HEK293 (cell line): ENCODE results near the gene OR1M1.

Experiments used
- CTCF ChIA-PET: fragments of 350-600 bp; formaldehyde crosslinking; extraction: SDS; loops from one replicate; lab custom pipeline; 2021; ENCODE audit warnings: antibody characterized with exemption; lab: Yijun Ruan, JAX
- POLR2A ChIA-PET: fragments of 300-600 bp; formaldehyde crosslinking; extraction: SDS; loops from one replicate; lab custom pipeline; 2020; ENCODE audit warnings: antibody characterized with exemption, inconsistent platforms; lab: Yijun Ruan, JAX
- H3K27ac ChIP-seq: fragments of 200-500 bp; sonication (Bioruptor generic); 2 replicates; pipeline ENCODE4 v1.5.1; 2014; ENCODE audit warnings: low read depth, low read length, control low read depth, inconsistent platforms; ENCODE audit errors: extremely low read depth
- H3K36me3 ChIP-seq, 2 experiments: fragments of 200-500 bp in 1 of 2; sonication (Bioruptor generic) in 1 of 2; 1 replicate in 1 of 2; 2 replicates in 1 of 2; pipeline ENCODE4 v1.5.1; 2014 to 2017; ENCODE audit warnings: inconsistent platforms in 2 of 2, low read length in 2 of 2; ENCODE audit not compliant: control insufficient read depth in 2 of 2, insufficient read depth in 1 of 2
- H3K4me1 ChIP-seq: fragments of 200-500 bp; sonication (Bioruptor generic); 2 replicates; pipeline ENCODE4 v1.5.1; 2014; ENCODE audit warnings: mild to moderate bottlenecking, low read length, inconsistent platforms; ENCODE audit not compliant: control insufficient read depth, insufficient read depth
- H3K4me3 ChIP-seq: 2 replicates; pipeline ENCODE4 v1.5.1; 2011; ENCODE audit warnings: low read depth, mild to moderate bottlenecking, control low read depth, low read length, moderate library complexity
- H3K9me3 ChIP-seq: fragments of 200-500 bp; sonication (Bioruptor generic); 2 replicates; pipeline ENCODE4 v1.5.1; 2014; ENCODE audit warnings: low read depth, low read length, inconsistent platforms; ENCODE audit not compliant: control insufficient read depth, insufficient read depth
- OSR2 ChIP-seq: fragments of 450-650 bp; formaldehyde crosslinking; IDR thresholded peaks from 2 replicates; pipeline ENCODE4 v1.5.1; 2016; ENCODE audit warnings: missing biosample characterization, missing genetic modification characterization
- SALL2 ChIP-seq: fragments of 450-650 bp; formaldehyde crosslinking; IDR thresholded peaks from 2 replicates; pipeline ENCODE4 v1.5.0; 2017; ENCODE audit warnings: missing biosample characterization, mild to moderate bottlenecking, missing genetic modification characterization, borderline replicate concordance
- ZBTB17 ChIP-seq: fragments of 450-650 bp; formaldehyde crosslinking; IDR thresholded peaks from 2 replicates; pipeline ENCODE4 v1.5.1; 2016; ENCODE audit warnings: missing biosample characterization, missing genetic modification characterization
- ZNF211 ChIP-seq: fragments of 450-650 bp; formaldehyde crosslinking; IDR thresholded peaks from 2 replicates; pipeline ENCODE4 v1.5.1; 2016; ENCODE audit warnings: low read depth, missing biosample characterization, missing genetic modification characterization
- ZNF214 ChIP-seq: fragments of 450-650 bp; formaldehyde crosslinking; IDR thresholded peaks from 2 replicates; pipeline ENCODE4 v1.5.1; 2017; ENCODE audit warnings: missing biosample characterization, mild to moderate bottlenecking, missing genetic modification characterization, borderline replicate concordance
- ZNF248 ChIP-seq: fragments of 450-650 bp; formaldehyde crosslinking; IDR thresholded peaks from 2 replicates; pipeline ENCODE4 v1.5.1; 2017; ENCODE audit warnings: missing biosample characterization, missing genetic modification characterization
- ZNF473 ChIP-seq: fragments of 450-650 bp; formaldehyde crosslinking; IDR thresholded peaks from 2 replicates; pipeline ENCODE4 v1.5.1; 2017; ENCODE audit warnings: missing biosample characterization, missing genetic modification characterization
- ZNF776 ChIP-seq: fragments of 450-650 bp; formaldehyde crosslinking; IDR thresholded peaks from 2 replicates; pipeline ENCODE4 v1.5.0; 2017; ENCODE audit warnings: missing biosample characterization, missing genetic modification characterization, borderline replicate concordance
- ZNF843 ChIP-seq: fragments of 450-650 bp; formaldehyde crosslinking; IDR thresholded peaks from 2 replicates; pipeline ENCODE4 v1.5.1; 2016; ENCODE audit warnings: missing biosample characterization, missing genetic modification characterization
- TF ChIP-seq, protein P1 (sequence below): fragments of 450-650 bp; formaldehyde crosslinking; IDR thresholded peaks from 2 replicates; pipeline ENCODE4 v1.5.1; 2017; ENCODE audit warnings: missing biosample characterization, missing genetic modification characterization
- TF ChIP-seq, protein P2 (sequence below): fragments of 450-650 bp; formaldehyde crosslinking; IDR thresholded peaks from 2 replicates; pipeline ENCODE4 v1.5.1; 2016; ENCODE audit warnings: missing biosample characterization, missing genetic modification characterization, borderline replicate concordance
- TF ChIP-seq, protein P3 (sequence below): fragments of 450-650 bp; formaldehyde crosslinking; IDR thresholded peaks from 2 replicates; pipeline ENCODE4 v1.5.1; 2016; ENCODE audit warnings: missing biosample characterization, missing genetic modification characterization
- TF ChIP-seq, protein P4 (sequence below): fragments of 450-650 bp; formaldehyde crosslinking; IDR thresholded peaks from 2 replicates; pipeline ENCODE4 v1.5.1; 2016; ENCODE audit warnings: missing biosample characterization, missing genetic modification characterization

OR1M1 gene

DNA sequence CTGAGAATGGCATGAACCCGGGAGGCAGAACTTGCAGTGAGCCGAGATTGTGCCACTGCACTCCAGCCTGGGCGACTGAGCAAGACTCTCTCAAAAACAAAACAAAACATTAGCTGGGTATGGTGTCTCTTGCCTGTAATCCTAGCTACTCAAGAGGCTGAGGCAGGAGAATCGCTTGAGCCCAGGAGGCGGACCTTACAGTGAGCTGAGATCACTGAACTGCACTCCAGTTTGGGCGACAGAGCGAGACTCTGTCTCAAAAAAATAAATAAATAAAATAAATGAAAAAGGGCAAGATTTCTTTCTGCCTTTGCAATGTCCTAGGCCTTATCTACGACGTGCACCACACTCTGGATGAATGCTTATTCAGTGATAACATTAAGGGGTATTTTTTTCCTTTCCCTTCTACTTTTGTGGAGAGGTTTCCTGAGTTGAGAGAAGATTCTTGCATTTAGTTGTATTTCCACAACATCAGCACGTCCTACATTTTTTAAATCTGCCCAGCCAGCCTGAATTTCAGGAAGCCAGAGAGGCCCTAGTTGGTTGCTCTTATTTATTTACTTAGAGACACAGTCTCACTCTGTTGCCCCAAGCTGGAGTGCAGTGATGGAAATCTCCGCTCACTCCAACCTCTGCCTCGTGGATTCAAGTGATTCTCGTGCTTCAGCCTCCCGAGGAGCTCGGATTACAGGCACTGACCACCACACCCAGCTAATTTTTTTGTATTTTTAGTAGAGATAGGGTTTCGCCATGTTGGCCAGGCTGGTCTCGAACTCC lies 26.1 kb upstream of the OR1M1 start (continued):
- TF ChIP-seq, protein P1, sequence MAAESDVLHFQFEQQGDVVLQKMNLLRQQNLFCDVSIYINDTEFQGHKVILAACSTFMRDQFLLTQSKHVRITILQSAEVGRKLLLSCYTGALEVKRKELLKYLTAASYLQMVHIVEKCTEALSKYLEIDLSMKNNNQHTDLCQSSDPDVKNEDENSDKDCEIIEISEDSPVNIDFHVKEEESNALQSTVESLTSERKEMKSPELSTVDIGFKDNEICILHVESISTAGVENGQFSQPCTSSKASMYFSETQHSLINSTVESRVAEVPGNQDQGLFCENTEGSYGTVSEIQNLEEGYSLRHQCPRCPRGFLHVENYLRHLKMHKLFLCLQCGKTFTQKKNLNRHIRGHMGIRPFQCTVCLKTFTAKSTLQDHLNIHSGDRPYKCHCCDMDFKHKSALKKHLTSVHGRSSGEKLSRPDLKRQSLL (tag by site-specific recombination): no peak
- TF ChIP-seq ZNF248 (tag by site-specific recombination) (no peak), ZNF473 (tag by site-specific recombination) (no peak), ZBTB17 (tag by site-specific recombination) (no peak), ZNF843 (tag by site-specific recombination) (no peak), ZNF776 (tag by site-specific recombination) (no peak)
- TF ChIP-seq, protein P2, sequence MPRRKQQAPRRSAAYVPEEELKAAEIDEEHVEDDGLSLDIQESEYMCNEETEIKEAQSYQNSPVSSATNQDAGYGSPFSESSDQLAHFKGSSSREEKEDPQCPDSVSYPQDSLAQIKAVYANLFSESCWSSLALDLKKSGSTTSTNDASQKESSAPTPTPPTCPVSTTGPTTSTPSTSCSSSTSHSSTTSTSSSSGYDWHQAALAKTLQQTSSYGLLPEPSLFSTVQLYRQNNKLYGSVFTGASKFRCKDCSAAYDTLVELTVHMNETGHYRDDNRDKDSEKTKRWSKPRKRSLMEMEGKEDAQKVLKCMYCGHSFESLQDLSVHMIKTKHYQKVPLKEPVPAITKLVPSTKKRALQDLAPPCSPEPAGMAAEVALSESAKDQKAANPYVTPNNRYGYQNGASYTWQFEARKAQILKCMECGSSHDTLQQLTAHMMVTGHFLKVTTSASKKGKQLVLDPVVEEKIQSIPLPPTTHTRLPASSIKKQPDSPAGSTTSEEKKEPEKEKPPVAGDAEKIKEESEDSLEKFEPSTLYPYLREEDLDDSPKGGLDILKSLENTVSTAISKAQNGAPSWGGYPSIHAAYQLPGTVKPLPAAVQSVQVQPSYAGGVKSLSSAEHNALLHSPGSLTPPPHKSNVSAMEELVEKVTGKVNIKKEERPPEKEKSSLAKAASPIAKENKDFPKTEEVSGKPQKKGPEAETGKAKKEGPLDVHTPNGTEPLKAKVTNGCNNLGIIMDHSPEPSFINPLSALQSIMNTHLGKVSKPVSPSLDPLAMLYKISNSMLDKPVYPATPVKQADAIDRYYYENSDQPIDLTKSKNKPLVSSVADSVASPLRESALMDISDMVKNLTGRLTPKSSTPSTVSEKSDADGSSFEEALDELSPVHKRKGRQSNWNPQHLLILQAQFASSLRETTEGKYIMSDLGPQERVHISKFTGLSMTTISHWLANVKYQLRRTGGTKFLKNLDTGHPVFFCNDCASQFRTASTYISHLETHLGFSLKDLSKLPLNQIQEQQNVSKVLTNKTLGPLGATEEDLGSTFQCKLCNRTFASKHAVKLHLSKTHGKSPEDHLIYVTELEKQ (tag by site-specific recombination): no peak
- TF ChIP-seq, protein P3, sequence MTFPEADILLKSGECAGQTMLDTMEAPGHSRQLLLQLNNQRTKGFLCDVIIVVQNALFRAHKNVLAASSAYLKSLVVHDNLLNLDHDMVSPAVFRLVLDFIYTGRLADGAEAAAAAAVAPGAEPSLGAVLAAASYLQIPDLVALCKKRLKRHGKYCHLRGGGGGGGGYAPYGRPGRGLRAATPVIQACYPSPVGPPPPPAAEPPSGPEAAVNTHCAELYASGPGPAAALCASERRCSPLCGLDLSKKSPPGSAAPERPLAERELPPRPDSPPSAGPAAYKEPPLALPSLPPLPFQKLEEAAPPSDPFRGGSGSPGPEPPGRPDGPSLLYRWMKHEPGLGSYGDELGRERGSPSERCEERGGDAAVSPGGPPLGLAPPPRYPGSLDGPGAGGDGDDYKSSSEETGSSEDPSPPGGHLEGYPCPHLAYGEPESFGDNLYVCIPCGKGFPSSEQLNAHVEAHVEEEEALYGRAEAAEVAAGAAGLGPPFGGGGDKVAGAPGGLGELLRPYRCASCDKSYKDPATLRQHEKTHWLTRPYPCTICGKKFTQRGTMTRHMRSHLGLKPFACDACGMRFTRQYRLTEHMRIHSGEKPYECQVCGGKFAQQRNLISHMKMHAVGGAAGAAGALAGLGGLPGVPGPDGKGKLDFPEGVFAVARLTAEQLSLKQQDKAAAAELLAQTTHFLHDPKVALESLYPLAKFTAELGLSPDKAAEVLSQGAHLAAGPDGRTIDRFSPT (tag by site-specific recombination): no peak

DNA sequence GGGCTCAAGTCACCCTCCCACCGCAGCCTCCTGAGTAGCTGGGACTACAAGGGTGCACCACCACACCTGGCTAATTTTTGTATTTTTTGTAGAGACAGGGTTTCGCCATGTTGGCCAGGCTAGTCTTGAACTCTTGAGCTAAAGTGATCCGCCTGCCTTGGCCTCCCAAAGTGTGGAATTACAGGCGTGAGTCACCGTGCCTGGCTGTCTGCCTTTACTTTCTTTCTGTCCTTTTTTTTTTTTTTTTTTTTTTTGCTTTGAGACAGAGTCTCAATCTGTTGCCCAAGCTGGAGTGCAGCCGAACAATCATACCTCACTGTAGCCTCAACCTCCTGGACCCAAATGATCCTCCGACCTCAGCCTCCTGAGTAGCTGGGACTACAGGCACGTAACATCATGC lies 25.0 kb upstream of the OR1M1 start:
- POLR2A ChIA-PET: no interaction called here
- CTCF ChIA-PET: no interaction called here
- Histone ChIP-seq H3K4me1 (no peaks in the 10 kb centered on the region), H3K9me3 (no peaks in the 10 kb centered on the region), H3K4me3 (no peak overlapping the region), H3K27ac (no peak overlapping the region), H3K36me3 (no peaks in the 10 kb centered on the region)
- TF ChIP-seq ZNF214 (tag by site-specific recombination) (no peak), SALL2 (tag by site-specific recombination) (no peak), OSR2 (tag by site-specific recombination) (no peak), ZNF211 (no peak)
- TF ChIP-seq, protein P4, sequence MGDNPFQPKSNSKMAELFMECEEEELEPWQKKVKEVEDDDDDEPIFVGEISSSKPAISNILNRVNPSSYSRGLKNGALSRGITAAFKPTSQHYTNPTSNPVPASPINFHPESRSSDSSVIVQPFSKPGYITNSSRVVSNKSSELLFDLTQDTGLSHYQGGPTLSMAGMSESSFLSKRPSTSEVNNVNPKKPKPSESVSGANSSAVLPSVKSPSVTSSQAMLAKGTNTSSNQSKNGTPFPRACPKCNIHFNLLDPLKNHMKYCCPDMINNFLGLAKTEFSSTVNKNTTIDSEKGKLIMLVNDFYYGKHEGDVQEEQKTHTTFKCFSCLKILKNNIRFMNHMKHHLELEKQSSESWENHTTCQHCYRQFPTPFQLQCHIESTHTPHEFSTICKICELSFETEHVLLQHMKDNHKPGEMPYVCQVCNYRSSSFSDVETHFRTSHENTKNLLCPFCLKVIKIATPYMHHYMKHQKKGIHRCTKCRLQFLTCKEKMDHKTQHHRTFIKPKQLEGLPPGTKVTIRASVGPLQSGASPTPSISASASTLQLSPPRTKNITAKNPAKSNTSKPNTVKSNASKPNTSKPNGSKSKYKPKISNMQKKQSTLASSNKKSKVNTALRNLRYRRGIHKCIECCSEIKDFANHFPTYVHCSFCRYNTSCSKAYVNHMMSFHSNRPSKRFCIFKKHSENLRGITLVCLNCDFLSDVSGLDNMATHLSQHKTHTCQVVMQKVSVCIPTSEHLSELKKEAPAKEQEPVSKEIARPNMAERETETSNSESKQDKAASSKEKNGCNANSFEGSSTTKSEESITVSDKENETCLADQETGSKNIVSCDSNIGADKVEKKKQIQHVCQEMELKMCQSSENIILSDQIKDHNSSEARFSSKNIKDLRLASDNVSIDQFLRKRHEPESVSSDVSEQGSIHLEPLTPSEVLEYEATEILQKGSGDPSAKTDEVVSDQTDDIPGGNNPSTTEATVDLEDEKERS (tag by site-specific recombination): no peak
